CD4-positive, alpha-beta T cell (primary cell): ENCODE results near the gene PGF. TPM values are rescaled to one million over a fixed set of nuclear protein-coding genes. Genes with fewer than 3 reads are reported as not detected.

ENCODE experiments used
- ATAC-seq: fragments of 200-7000 bp; cut with Tn5 transposase; one replicate; pipeline ENCODE4 v1.10.0; 2022; ENCODE audit warnings: mild to moderate bottlenecking; ENCODE audit not compliant: poor library complexity
- CTCF ChIA-PET: fragments of 350-600 bp; sonication (Branson Sonifier 250); formaldehyde crosslinking; loops from one replicate; lab custom pipeline; 2021; ENCODE audit warnings: antibody characterized with exemption, inconsistent platforms; lab: Charles Lee
- POLR2A ChIA-PET: fragments of 350-600 bp; sonication (Branson Sonifier 250); formaldehyde crosslinking; loops from one replicate; lab custom pipeline; 2021; ENCODE audit warnings: antibody characterized with exemption, inconsistent platforms; lab: Charles Lee
- DNase-seq, 14 experiments: peaks; one replicate each; pipeline ENCODE4 v3.0.0-alpha.2; 2013 to 2020; ENCODE audit warnings: mixed read lengths in 2 of 14
- H3K27ac ChIP-seq, 2 donors: one replicate each; pipeline versions ENCODE4 v1.5.1 to v1.7.0; 2013; ENCODE audit warnings: low read length in 2 of 2, low read depth in 1 of 2, mild to moderate bottlenecking in 1 of 2
- H3K27me3 ChIP-seq, 2 experiments: 1 replicate in 1 of 2; 2 replicates in 1 of 2; pipeline versions ENCODE4 v1.6.1 to v1.7.0; 2013; ENCODE audit warnings: low read length in 2 of 2, control low read depth in 1 of 2, mild to moderate bottlenecking in 1 of 2, moderate library complexity in 1 of 2; ENCODE audit not compliant: insufficient read depth in 2 of 2, control insufficient read depth in 1 of 2
- H3K36me3 ChIP-seq: one replicate; pipeline ENCODE4 v1.6.1; 2013; ENCODE audit warnings: low read length, control low read depth; ENCODE audit not compliant: insufficient read depth
- H3K4me1 ChIP-seq: one replicate; pipeline ENCODE4 v1.6.1; 2013; ENCODE audit warnings: low read length, control low read depth; ENCODE audit not compliant: insufficient read depth
- H3K4me3 ChIP-seq: one replicate; pipeline ENCODE4 v1.5.1; 2013; ENCODE audit warnings: mild to moderate bottlenecking, low read length, moderate library complexity
- H3K9me3 ChIP-seq, 2 experiments: 1 replicate in 1 of 2; 2 replicates in 1 of 2; pipeline versions ENCODE4 v1.6.1 to v1.7.0; 2013; ENCODE audit warnings: low read length in 2 of 2, mild to moderate bottlenecking in 2 of 2, control low read depth in 1 of 2, moderate library complexity in 1 of 2; ENCODE audit not compliant: control insufficient read depth in 1 of 2, insufficient read depth in 1 of 2
- H3K27ac Mint-ChIP-seq: one replicate; pipeline ENCODE4 v1.8.0; 2020; ENCODE audit warnings: mixed read lengths
- H3K27me3 Mint-ChIP-seq: one replicate; pipeline ENCODE4 v1.8.0; 2021; ENCODE audit warnings: mixed read lengths
- H3K36me3 Mint-ChIP-seq: one replicate; pipeline ENCODE4 v1.8.0; 2021; ENCODE audit warnings: low read depth, mixed read lengths
- H3K4me1 Mint-ChIP-seq: one replicate; pipeline ENCODE4 v1.8.0; 2021; ENCODE audit warnings: low read depth, mixed read lengths
- H3K4me3 Mint-ChIP-seq: one replicate; pipeline ENCODE4 v1.8.0; 2020; ENCODE audit warnings: mild to moderate bottlenecking, mixed read lengths
- H3K9me3 Mint-ChIP-seq: one replicate; pipeline ENCODE4 v1.8.0; 2020; ENCODE audit warnings: mixed read lengths
- intact Hi-C, 2 experiments: fragments of 100-400 bp; cut with DNase I in 1 of 2; cut with micrococcal nuclease in 1 of 2; formaldehyde crosslinking; loops; one replicate each; pipeline versions ENCODE4 v1.15.1 to v1.9.0; 2023 to 2025; cut with DNase I, micrococcal nuclease
- total RNA-seq, 174 experiments: library from RNA in 2 of 174; stranded (reverse) in 2 of 174; gene quantifications; one replicate each; pipeline ENCODE4 v1.2.3 and lab custom pipeline; 2021 to 2026
- TF ChIP-seq, protein P1 (sequence below): fragments of 200-600 bp; IDR thresholded peaks from one replicate; pipeline ENCODE4 v1.8.0; 2022; ENCODE audit warnings: antibody characterized with exemption, mild to moderate bottlenecking

The PGF gene
- total RNA-seq, 2 experiments from 2014 or later = 0.11 TPM; not detected in 1

DNA sequence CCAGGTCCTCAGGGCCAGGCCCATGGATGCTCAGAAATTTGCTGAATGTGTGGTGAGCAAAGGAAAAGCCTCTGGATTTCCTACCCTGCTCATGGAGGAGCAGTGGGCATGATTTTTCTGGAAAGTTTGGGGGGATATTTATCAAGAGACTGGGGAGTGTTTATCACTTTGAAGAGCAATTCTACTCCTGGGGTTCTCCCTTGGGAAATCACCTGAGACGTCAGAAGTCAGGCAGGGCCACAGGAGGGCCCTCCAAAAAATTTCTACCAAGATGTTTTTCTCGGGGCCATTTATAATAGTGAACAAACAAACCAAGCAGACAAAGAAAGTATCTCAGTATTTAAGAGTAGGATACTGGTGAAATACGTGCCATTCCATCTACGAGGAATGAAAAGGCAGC, 27.3 kb upstream of the PGF start:
- no peak overlapping the region for H3K27ac Mint-ChIP-seq
- ATAC-seq = no peak
- no peaks in the 10 kb centered on the region for H3K36me3 ChIP-seq
- POLR2A ChIA-PET = no interaction called here
- no peak overlapping the region for H3K27ac ChIP-seq
- H3K4me1 Mint-ChIP-seq = no peaks in the 10 kb centered on the region
- no peaks in the 10 kb centered on the region for H3K4me1 ChIP-seq
- no peaks in the 10 kb centered on the region for H3K27me3 Mint-ChIP-seq
- intact Hi-C loops = no loop called here
- no peak overlapping the region for H3K4me3 ChIP-seq
- H3K36me3 Mint-ChIP-seq = no peaks in the 10 kb centered on the region
- no peaks in the 10 kb centered on the region for H3K27me3 ChIP-seq
- H3K9me3 Mint-ChIP-seq = no peaks in the 10 kb centered on the region
- CTCF ChIA-PET = no interaction called here
- DNase-seq = no peak
- TF ChIP-seq, protein P1, sequence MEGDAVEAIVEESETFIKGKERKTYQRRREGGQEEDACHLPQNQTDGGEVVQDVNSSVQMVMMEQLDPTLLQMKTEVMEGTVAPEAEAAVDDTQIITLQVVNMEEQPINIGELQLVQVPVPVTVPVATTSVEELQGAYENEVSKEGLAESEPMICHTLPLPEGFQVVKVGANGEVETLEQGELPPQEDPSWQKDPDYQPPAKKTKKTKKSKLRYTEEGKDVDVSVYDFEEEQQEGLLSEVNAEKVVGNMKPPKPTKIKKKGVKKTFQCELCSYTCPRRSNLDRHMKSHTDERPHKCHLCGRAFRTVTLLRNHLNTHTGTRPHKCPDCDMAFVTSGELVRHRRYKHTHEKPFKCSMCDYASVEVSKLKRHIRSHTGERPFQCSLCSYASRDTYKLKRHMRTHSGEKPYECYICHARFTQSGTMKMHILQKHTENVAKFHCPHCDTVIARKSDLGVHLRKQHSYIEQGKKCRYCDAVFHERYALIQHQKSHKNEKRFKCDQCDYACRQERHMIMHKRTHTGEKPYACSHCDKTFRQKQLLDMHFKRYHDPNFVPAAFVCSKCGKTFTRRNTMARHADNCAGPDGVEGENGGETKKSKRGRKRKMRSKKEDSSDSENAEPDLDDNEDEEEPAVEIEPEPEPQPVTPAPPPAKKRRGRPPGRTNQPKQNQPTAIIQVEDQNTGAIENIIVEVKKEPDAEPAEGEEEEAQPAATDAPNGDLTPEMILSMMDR = no peak
- H3K4me3 Mint-ChIP-seq = no peak overlapping the region
- H3K9me3 ChIP-seq = no peaks in the 10 kb centered on the region

- no peaks in the 10 kb centered on the region for H3K4me1 Mint-ChIP-seq
- no peak overlapping the region for H3K4me3 ChIP-seq
- ChIA-PET POLR2A (no interaction called here), CTCF (no interaction called here)
- H3K9me3 ChIP-seq = no peaks in the 10 kb centered on the region
- no peak overlapping the region for H3K4me3 Mint-ChIP-seq
- no peaks in the 10 kb centered on the region for H3K4me1 ChIP-seq
- no peaks in the 10 kb centered on the region for H3K27me3 ChIP-seq
- H3K27ac Mint-ChIP-seq = no peak overlapping the region
- TF ChIP-seq, protein P1 = no peak
- intact Hi-C loops = no loop called here
- no peaks in the 10 kb centered on the region for H3K9me3 Mint-ChIP-seq
- no peak overlapping the region for H3K27ac ChIP-seq
- DNase-seq = no peak
- no peaks in the 10 kb centered on the region for H3K27me3 Mint-ChIP-seq
- no peak for ATAC-seq
- H3K36me3 Mint-ChIP-seq = no peaks in the 10 kb centered on the region
- no peaks in the 10 kb centered on the region for H3K36me3 ChIP-seq
Measured at GRCh38 chr14:74981833-74982232, 26.4 kb upstream of the PGF start.

GRCh38 chr14:74981462-74981782, 26.0 kb upstream of the PGF start:
- Histone ChIP-seq H3K27ac (no peak overlapping the region), H3K4me1 (no peaks in the 10 kb centered on the region), H3K36me3 (no peaks in the 10 kb centered on the region), H3K9me3 (no peaks in the 10 kb centered on the region), H3K27me3 (no peaks in the 10 kb centered on the region), H3K4me3 (no peak overlapping the region)
- H3K9me3 Mint-ChIP-seq = no peaks in the 10 kb centered on the region
- ATAC-seq = no peak
- no peak overlapping the region for H3K27ac Mint-ChIP-seq
- H3K4me3 Mint-ChIP-seq = no peak overlapping the region
- ChIA-PET CTCF (no interaction called here), POLR2A (no interaction called here)
- no peaks in the 10 kb centered on the region for H3K4me1 Mint-ChIP-seq
- TF ChIP-seq, protein P1 = no peak
- intact Hi-C loops = no loop called here
- DNase-seq = no peak
- no peaks in the 10 kb centered on the region for H3K27me3 Mint-ChIP-seq
- H3K36me3 Mint-ChIP-seq = no peaks in the 10 kb centered on the region
